GM18951 (cell line): ENCODE data around the gene ERMP1.

ENCODE experiments used
- POLR2A ChIP-seq: IDR thresholded peaks from 4 replicates; pipeline ENCODE4 v1.6.1; 2011; ENCODE audit warnings: mild to moderate bottlenecking; ENCODE audit not compliant: insufficient read length, insufficient read depth; ENCODE audit errors: extremely low read depth
- in situ Hi-C: fragments of 300-500 bp; cut with MboI; formaldehyde crosslinking; loops from one replicate; pipeline ENCODE4 v1.12.0; 2022; ENCODE audit warnings: low sequenced_read_pairs, mixed read lengths, inconsistent platforms; ENCODE audit not compliant: unreplicated experiment

The ERMP1 gene

DNA sequence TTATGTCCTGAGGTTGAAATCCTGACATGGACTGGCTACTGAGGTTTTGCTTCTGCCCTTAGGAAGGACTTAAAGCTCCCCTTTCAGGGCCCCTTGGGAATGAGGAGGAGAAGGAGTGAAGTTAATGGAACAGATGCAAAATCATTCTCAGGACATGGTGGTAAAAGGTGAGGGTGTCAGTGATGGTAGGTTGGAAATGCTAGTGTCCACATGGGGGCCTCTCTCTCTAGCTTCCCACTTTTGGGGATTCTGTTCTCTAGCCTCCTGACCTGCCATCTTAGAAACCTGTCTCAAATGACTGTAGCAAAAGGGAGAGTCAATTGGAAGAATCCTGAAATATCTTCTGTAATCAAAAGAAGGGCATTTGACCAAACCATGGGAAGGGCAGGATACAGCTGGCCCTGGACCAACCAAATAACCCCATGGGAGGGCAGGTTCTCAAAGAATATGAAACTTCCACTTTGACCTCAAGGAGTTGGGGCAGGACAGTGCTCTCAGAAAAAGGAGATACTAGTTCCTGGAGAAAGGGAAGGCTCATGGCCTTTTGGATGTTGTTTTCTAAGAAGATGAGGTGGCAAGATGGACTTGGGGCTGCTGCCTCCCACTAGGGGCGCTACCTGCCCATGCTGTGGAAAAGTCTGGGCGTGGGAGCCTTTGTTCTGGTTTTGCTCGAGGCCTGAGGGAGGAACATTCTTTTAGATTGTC, 36.5 kb upstream of the ERMP1 start:
- TF ChIP-seq POLR2A, result no peak
- in situ Hi-C loops, result no loop called here

DNA sequence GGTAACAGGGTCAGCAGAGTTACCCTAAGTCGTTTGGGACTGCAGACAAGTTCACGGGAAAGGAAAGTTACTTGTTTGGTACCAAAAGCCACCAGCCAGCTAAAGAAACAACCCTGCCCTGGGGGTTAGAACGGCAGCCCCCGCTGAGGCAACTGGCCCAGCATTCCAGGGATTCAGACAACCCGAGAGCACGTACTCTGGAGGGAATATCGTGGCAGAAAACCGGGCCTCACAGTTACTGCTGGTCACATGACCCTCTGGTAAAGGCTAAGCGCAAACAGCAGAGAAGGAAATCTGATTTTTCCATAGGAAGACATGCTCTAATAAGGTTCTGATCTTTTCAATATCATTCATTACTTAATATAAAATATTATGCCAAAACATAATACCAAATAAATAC, 35.3 kb upstream of the ERMP1 start:
- no peak for TF ChIP-seq POLR2A
- in situ Hi-C loops, result no loop called here

DNA sequence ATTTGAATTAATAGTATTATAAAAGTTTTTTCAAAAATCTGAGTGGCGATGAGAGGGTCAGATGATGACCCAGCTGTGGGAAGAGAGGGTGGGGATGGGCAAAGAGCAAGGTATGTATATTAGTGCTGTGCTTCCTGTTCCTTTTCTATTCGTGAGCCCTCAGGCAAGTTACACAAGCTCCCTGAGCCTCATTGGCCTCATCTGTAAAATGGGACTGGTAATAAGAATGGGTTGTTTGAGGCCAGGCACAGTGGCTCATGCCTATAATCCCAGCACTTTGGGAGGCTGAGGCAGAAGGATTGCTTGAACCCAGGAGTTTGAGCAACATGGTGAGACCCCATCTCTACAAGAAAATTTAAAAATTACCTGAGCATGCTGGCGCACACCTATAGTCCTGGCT, 33.8 kb upstream of the ERMP1 start:
- in situ Hi-C loops, result no loop called here
- TF ChIP-seq POLR2A, result no peak

DNA sequence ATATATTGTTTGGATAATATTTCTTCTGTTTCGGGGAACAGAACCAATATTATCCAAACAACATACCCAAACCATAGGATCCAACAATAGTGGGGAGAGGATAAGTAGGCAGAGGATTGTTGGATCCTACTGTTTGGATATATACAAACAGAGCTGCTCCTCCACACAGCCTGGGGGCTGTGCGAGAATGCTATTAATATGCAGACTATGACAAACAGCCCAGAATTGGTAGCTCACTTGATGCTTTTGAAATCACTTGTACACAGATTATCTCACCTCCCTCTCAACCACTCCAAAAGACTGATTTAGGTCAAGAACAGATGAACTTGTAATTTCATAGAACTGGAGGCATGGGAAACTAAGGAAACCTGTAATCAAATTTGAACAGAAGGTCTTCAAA, 33.4 kb upstream of the ERMP1 start:
- no peak for TF ChIP-seq POLR2A
- in situ Hi-C loops, result no loop called here

DNA sequence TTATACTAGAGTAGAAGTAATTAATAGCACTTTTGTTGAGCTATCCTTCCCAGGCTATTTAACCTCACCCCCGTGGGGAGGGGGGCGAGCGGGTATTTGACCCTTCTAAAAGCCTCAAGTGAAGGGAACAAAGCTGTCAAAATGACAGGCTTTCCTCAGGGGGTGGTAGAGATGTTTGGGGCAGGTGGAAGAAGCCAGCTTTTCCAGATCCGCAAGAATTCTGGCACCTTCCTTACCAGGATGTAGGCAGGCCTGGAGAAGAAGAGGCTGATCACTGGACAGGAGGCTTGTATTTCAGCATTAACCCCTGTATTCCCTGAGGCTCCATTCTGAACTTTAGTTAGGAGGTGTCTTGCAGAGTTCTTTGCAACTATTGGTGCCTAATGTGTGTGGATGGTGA, 31.5 kb upstream of the ERMP1 start:
- TF ChIP-seq POLR2A, result no peak
- in situ Hi-C loops, result no loop called here

DNA sequence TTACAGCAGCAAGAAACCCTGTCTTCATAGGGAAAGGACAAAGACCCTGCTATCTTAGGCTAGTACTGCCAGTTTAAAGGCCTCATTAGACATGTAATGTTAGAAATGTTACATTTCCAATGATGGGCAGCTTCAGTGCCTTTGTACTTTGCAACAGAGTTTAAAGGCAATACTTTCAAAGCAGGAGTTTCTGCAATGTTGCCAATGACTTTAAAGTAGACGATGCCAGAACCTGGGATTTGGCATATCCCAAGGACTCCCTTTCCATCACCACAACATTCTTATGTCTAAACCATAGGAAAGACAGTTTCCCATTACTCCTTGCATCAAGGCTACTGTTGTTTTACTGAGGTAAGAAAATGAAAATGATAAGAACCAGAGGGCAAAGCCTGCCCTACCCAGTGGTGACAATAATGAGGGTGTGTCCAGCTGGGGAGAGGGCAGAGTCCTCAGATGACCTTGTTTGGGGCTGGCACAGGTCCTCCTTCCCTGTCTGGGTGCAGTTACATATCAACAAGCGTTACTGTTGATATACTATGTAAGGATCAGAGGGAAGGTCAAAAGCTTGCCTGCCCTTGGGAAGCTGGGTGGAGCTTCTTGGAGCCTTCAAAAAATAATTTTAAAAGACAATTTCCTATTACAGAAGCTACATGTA, 30.3 kb upstream of the ERMP1 start:
- no peak for TF ChIP-seq POLR2A
- in situ Hi-C loops, result no loop called here

DNA sequence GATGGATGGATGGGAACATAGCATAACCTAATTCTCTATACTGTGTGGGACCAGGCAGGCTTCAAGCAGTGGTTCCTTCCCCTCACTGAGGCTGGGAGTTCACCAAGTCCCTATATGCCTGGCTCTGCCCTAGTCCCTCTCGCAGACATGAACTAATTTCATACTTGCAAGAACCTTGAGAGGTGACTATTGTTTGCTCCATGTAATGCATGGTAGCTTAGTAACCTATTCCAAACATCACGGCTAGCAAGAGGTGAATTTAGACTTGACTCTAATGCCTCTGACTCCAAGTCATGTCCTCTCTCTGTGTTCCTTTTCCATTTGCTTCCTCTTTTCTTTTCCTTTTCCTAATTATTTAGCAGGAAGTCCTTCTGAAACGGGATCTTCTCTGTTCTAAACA, 25.9 kb upstream of the ERMP1 start:
- in situ Hi-C loops, result no loop called here

DNA sequence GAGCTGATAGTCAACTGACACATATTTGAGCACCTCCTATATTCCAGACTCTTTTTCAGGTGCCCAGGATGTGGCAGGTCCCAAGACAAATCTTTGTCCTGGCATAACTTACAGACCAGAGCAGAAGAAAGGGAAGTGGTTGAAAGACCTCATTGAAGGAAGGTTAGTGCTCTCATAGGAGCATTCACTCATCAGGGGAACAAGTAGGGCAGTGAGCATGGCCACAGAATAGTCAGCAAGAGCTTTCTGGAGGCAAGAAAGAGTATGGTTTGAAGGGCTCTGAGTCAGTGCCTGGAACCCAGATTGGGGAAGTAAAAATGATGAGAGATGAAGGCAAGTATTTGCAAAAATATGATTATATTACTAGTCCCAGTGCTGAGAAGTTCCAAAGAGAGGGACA, 25.0 kb upstream of the ERMP1 start:
- in situ Hi-C loops, result no loop called here
- TF ChIP-seq POLR2A, result no peak

More for the DNA sequence above, 25.9 kb upstream of the ERMP1 start:
- no peak for TF ChIP-seq POLR2A

DNA sequence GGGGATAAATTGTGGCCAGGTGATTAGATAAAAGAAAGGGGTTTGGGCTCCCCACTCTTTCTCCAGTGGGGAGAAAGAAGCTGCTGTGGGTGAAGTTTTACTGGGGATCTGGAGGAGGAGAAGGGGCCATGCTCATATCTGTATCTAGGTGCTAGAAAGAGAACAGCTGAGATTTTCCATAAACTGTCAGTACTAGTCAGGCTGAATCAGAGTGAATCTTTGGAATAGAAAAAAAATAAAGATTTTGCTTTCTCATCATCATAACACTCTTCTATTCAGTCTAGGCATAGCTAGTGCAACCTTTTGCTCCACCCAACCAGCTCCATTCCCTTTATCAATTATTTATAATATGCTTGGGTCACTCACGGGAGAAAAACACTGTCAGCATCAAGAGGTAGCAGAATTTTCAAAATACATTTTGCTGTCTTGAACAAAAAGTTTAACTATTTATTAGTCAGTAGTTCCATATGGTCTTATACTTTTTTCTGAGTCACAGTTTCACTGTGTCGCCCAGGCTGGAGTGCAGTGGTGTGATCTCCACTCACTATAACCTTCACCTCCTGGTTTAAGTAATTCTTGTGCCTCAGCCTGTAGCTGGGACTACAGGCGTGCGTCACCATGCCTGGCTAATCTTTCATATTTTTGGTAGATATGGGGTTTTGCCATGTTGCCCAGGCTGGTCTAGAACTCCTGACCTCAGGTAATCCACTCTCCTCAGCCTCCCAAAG, 21.3 kb upstream of the ERMP1 start:
- in situ Hi-C loops, result no loop called here
- no peak for TF ChIP-seq POLR2A

DNA sequence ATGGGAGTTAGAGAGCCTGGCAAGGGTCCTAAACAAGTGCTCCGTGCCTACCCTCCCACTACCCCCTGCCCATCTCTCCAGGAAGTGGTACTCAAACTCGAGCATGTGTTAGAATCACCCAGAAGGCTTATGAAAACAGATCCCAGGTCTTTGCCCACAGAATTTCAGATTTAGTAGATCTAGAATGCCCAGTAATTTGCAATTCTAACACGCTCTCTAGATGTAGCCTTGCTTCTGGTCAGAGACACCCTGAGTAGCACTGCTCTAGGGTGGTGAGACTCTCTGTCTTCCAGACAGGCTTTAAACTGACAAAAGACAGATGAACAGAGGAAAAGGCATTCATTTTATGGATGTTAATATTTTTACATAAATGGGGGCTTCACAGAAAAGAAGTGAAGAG, 20.7 kb upstream of the ERMP1 start:
- TF ChIP-seq POLR2A, result no peak
- in situ Hi-C loops, result no loop called here

DNA sequence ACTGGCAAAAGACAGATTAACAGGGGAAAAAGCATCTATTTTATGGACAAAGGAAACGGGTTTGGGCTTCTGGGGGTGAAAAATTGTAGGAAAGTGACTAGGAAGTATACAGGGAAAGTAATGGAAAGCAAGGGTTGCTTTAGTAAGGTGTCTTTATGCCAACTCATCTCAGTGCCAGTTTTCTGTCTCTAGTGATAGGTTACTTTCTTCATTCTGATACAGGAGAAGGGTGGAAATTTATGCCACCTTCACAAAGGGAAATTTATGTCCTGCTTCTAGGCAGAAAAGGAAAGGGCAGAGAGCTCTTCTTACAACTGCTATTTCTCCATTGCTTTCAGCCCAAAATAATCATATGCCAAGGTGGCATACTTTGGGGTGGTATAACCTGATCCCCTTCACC, 20.1 kb upstream of the ERMP1 start:
- in situ Hi-C loops, result no loop called here
- no peak for TF ChIP-seq POLR2A

DNA sequence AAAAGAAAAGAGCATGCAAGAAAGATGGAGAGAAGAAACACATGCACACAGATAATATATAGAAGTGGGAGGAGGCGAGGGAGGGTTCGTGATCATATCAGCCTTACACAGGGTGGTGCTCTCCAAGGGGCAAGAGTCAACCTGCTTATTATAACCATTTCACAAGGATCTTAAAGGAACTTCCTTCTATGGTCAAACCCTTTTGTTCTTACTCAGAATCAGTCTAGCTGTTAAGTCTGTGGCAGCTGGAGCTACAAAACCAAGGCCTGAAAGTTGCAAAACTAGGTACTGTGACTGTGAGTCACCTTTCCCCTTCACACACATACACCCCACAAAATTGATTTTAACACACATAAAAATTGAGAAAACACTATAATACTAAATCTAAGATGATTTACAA, 18.5 kb upstream of the ERMP1 start:
- in situ Hi-C loops, result no loop called here
- TF ChIP-seq POLR2A, result no peak

DNA sequence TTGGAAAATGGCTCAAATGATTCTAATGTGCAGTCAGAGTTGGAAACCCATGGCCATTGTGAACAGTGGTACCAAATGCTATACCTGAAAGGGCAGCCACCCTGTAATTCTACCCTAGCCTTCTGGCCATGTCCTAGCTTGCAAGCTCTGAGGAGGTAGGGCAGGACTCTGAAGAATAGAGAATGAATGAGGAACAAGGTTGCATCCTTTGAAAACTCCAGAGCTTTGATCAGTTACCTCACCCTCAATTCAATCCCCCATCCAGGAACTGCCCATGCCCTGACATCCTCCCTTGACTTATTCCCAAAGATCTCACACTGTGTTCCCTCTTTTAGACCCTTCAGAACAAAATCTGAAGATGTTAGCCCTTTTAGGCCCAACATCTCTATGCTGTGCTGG, 17.8 kb upstream of the ERMP1 start:
- in situ Hi-C loops, result no loop called here
- TF ChIP-seq POLR2A, result no peak

DNA sequence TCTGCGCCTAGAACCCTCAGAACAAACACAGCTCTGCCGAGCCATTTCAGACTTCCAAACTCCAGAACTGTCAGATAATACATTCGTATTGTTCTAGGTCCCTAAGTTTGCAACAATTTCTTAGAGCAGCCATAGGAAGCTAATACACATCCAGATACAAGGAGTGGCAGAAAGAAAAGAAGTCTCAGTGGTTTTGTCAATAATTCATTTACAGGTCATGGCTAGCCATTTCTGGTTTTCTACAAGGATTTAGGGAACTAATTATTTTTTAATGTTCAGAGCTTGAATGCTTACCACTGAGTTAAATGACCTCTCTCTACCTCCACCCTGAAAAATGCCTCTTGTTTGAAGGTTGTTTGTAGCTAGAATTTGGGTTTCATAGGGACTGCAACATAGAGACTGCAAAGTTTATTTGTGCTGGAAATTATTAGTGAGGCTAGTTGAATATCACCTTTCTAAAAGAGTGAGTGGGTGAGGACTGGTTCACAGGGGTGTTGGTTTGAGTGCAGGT, 15.5 kb upstream of the ERMP1 start:
- in situ Hi-C loops, result no loop called here
- TF ChIP-seq POLR2A, result no peak
